SK-N-MC (cell line): ENCODE data around the gene MRAS.

Experiments used
- EZH2 ChIP-seq: fragments of 200-600 bp; sonication (generic); IDR thresholded peaks from one replicate; pipeline ENCODE4 v1.6.1; 2017; ENCODE audit warnings: antibody characterized with exemption
- FOXP2 ChIP-seq: optimal IDR thresholded peaks from 2 replicates; pipeline ENCODE3; 2011; ENCODE audit warnings: mild to moderate bottlenecking, moderate library complexity; ENCODE audit not compliant: insufficient read depth; ENCODE audit errors: extremely low read length, control extremely low read depth
- POLR2AphosphoS5 ChIP-seq: IDR thresholded peaks from 2 replicates; pipeline ENCODE4 v1.6.1; 2012; ENCODE audit warnings: mild to moderate bottlenecking, low read depth, low read length, borderline replicate concordance

DNA sequence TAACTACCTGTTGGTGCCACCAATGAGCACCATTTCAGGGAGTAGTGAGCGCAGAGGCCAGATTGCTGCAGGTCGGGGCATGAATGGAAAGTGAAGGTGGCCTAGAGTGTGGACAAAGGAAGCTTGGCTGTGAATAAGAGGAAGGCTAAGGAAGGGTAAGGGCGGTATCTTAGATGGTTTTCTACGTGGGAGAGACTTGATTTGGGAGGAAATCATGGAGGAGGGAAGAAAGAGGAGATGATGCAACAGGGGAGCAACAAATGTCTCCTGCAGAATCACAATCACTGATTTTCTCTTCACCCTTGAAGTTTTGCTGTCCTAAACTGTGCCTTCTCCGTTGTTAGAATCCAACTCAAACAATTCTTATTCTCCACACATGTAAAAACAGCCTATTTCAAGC lies 40.5 kb upstream of the MRAS start:
- TF ChIP-seq EZH2 (no peak), POLR2AphosphoS5 (no peak), FOXP2 (no peak)
